Endothelial cell of umbilical vein (primary cell): ENCODE measurements around the gene TMEM233.

Experiments
- EZH2 ChIP-seq: IDR thresholded peaks from 2 replicates; pipeline ENCODE4 v1.6.1; 2012; ENCODE audit warnings: borderline replicate concordance, low read depth, mild to moderate bottlenecking, moderate library complexity, low read length, inconsistent platforms; ENCODE audit not compliant: severe bottlenecking
- JUN ChIP-seq: IDR thresholded peaks from 2 replicates; pipeline ENCODE4 v1.6.1; 2011; ENCODE audit warnings: borderline replicate concordance, low read depth; ENCODE audit not compliant: insufficient read length, insufficient read depth
- MYC ChIP-seq: IDR thresholded peaks from one replicate; pipeline ENCODE4 v1.6.1; 2011; ENCODE audit warnings: mild to moderate bottlenecking, low read depth, low read length
- POLR2A ChIP-seq: IDR thresholded peaks from 2 replicates; pipeline ENCODE4 v1.6.1; 2012; ENCODE audit warnings: low read depth, mild to moderate bottlenecking, control low read depth, low read length
- POLR2AphosphoS5 ChIP-seq: IDR thresholded peaks from 2 replicates; pipeline ENCODE4 v1.6.1; 2012; ENCODE audit warnings: low read depth, mild to moderate bottlenecking, control low read depth, low read length, moderate library complexity; ENCODE audit not compliant: insufficient read depth
- TF ChIP-seq, protein P1 (sequence below), 2 donors: IDR thresholded peaks; 1 replicate in 1 of 2; 2 replicates in 1 of 2; pipeline ENCODE4 v1.5.1; 2011; ENCODE audit warnings: low read length in 2 of 2, mild to moderate bottlenecking in 2 of 2, moderate library complexity in 2 of 2, control low read depth in 1 of 2, inconsistent platforms in 1 of 2, low read depth in 1 of 2; ENCODE audit not compliant: insufficient read depth in 1 of 2; ENCODE audit errors: extremely low read depth in 1 of 2
- TF ChIP-seq, protein P2 (sequence below): IDR thresholded peaks from 2 replicates; pipeline ENCODE4 v1.6.1; 2011; ENCODE audit not compliant: insufficient read depth, insufficient read length

DNA sequence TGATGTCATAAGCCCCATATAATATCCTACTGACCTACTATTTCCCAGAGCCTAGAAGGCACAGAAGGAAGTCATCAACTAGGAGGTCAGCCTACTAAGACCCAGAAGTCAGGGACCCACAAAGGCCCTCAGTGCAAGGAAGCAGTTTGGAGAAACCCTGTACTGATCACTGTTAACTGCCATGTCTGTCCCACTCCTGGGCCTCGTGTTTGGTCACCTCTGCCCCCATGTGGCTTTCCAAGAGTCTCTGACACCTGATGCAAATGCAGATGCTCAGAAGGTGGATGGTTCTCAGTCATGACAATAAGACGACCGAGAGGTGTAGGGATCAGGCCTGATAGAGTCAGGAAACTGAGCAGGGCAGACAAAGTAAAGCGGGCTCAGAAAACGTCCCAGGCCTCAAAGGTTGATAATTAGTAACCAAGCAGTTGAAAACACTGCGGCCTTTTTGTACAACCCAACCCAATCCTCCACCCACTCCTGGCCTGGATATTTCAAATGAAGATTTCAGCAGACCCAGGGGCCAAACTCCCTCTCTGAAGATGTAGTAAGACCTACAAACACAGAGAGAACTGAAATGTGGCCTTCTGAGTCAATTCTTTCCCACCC, 97.7 kb downstream of the TMEM233 start:
- TF ChIP-seq, protein P1, sequence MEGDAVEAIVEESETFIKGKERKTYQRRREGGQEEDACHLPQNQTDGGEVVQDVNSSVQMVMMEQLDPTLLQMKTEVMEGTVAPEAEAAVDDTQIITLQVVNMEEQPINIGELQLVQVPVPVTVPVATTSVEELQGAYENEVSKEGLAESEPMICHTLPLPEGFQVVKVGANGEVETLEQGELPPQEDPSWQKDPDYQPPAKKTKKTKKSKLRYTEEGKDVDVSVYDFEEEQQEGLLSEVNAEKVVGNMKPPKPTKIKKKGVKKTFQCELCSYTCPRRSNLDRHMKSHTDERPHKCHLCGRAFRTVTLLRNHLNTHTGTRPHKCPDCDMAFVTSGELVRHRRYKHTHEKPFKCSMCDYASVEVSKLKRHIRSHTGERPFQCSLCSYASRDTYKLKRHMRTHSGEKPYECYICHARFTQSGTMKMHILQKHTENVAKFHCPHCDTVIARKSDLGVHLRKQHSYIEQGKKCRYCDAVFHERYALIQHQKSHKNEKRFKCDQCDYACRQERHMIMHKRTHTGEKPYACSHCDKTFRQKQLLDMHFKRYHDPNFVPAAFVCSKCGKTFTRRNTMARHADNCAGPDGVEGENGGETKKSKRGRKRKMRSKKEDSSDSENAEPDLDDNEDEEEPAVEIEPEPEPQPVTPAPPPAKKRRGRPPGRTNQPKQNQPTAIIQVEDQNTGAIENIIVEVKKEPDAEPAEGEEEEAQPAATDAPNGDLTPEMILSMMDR (IDR thresholded peaks at IDR 0.05; ENCODE audit: extremely low read depth in 1 of 2, insufficient read depth in 1 of 2, low read depth in 1 of 2, low read length in 2 of 2) = no peak
- TF ChIP-seq JUN (no peak), POLR2A (no peak), MYC (no peak), POLR2AphosphoS5 (no peak), EZH2 (no peak)
- TF ChIP-seq, protein P2, sequence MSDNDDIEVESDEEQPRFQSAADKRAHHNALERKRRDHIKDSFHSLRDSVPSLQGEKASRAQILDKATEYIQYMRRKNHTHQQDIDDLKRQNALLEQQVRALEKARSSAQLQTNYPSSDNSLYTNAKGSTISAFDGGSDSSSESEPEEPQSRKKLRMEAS = no peak
